ENCODE measurements around the gene SDF2. TPM values are rescaled to one million over a fixed set of nuclear protein-coding genes. Genes with fewer than 3 reads are reported as not detected.

Gene SDF2
- total RNA-seq, 1 donor from 2014 or later: 34.0 TPM

DNA sequence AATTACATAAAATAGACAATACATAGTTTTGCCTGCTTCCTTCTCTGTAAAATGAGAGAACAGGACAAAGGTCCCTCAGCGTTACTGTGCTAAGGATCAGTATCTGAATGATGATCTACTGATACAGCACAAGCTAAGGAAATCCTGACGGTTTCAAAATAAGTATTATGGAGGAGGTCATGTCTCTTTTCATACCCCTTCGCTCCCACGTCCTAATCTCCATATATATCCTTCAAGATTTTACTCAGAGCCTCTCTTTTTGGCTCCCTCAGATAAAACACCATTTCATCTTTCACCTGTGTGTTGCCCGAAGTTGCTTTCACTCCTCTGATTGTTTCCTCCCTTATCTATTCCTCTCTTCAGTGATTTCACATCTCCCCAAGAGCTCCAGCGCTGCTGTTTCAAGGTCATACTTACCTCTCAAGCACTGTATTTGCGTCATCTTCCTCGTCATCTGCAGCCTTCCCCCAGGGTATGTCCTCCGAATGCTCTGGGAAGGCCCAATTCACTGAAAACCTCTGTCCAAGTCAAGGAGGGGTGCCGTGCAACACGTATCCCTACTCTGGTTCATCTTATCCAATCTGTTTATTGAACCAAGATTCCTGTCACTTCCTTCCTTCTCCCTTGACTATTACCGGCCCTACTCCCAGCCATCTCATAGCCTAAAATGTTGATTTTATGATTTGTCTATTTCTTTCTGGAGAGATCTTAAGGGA, 15.5 kb downstream of the SDF2 start:
- H3K9me3 ChIP-seq (replicated peaks): no peaks in the 10 kb centered on the region
- H3K4me1 ChIP-seq: peaks cover 68% of the 10 kb centered on the region
- peaks cover 48% of the 10 kb centered on the region for H3K36me3 ChIP-seq
- intact Hi-C loops (cut with micrococcal nuclease): no loop called here
- DNase-seq: no peak
- TF ChIP-seq, protein P1, sequence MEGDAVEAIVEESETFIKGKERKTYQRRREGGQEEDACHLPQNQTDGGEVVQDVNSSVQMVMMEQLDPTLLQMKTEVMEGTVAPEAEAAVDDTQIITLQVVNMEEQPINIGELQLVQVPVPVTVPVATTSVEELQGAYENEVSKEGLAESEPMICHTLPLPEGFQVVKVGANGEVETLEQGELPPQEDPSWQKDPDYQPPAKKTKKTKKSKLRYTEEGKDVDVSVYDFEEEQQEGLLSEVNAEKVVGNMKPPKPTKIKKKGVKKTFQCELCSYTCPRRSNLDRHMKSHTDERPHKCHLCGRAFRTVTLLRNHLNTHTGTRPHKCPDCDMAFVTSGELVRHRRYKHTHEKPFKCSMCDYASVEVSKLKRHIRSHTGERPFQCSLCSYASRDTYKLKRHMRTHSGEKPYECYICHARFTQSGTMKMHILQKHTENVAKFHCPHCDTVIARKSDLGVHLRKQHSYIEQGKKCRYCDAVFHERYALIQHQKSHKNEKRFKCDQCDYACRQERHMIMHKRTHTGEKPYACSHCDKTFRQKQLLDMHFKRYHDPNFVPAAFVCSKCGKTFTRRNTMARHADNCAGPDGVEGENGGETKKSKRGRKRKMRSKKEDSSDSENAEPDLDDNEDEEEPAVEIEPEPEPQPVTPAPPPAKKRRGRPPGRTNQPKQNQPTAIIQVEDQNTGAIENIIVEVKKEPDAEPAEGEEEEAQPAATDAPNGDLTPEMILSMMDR (IDR thresholded peaks at IDR 0.05; ENCODE audit: borderline replicate concordance): no peak
- H3K27me3 ChIP-seq (ENCODE audit: low read depth): no peaks in the 10 kb centered on the region
- peak overlapping the region; percentile 87 for H3K4me3 ChIP-seq
- H3K27ac ChIP-seq (replicated peaks): peak overlapping the region; percentile 97

DNA sequence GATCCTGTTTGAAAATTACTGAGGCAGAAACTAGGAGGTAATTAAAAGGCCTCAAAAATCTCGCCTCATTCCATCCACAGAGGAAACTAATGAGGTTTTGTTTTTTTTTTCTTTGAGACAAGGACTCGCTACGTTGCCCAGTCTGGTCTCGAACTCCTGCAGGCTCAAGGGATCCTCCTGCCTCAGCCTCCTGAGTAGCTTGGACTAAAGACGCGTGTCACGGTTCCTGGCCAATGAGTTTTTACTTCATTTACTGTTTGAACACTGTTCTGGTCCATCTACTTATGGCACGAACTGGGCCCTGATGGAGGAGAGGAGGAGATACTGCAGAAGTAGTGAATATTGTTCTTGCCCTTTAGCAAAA, 16.1 kb downstream of the SDF2 start:
- TF ChIP-seq, protein P1 (IDR thresholded peaks at IDR 0.05; ENCODE audit: borderline replicate concordance): no peak
- Histone ChIP-seq H3K9me3 (replicated peaks) (no peaks in the 10 kb centered on the region), H3K4me3 (peak overlapping the region; percentile 87), H3K27me3 (ENCODE audit: low read depth) (no peaks in the 10 kb centered on the region), H3K36me3 (peaks cover 48% of the 10 kb centered on the region), H3K27ac (replicated peaks) (peak overlapping the region; percentile 97), H3K4me1 (peaks cover 68% of the 10 kb centered on the region)
- DNase-seq: no peak
- intact Hi-C loops (cut with micrococcal nuclease): no loop called here

DNA sequence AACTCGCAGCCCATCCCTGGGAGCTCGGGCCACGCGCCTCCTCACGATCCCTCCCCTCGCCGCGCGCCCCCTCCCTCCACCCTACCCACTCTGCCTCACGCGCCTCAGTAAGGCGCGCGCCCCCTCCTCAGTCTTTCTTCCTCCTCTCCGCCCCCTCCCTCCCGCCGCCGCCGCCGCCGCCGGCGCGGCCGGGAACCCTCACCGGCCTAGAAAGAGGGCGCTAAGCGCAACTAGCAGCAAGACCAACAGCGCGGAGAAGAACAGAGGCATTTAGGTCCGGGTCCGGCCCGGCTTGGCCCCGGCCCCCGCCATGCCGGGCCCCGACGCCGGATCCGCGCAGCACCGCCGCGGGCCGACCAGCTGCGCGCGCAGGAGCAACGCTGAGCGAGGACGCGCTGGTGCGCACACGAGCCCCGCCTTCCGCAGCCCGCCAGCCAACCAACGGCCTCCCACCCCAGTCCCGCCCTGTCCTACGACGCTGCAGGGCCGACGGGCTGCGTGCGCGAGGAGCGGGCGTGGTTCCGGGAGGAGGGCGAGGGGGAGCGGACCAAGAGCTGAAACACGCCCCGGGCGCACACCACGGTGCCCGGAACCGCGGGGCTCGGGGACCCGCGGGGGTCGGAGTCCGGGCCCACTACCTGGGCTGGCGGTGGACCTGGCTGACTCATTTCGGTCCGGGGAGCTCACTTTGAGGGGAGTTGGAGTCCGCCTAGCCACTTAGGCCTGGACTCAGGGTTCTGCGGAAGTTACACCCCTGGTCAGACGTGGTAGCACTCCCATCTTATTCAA, 16.7 kb downstream of the SDF2 start, which contains the start of gene BLTP2:
Gene BLTP2, minus strand, starts transcription at position 372 of the 789 bp plus-strand sequence. Its CDS starts 102 bp downstream, at position 270.
- H3K4me3 ChIP-seq: peak within 1 kb of the TSS; percentile 87
- no peaks in the 10 kb centered on the region for H3K27me3 ChIP-seq (ENCODE audit: low read depth)
- peak within 1 kb of the TSS; percentile 97 for H3K27ac ChIP-seq (replicated peaks)
- intact Hi-C loops (cut with micrococcal nuclease): no loop called here
- TF ChIP-seq, protein P1 (IDR thresholded peaks at IDR 0.05; ENCODE audit: borderline replicate concordance): no peak
- peaks cover 68% of the 10 kb centered on the region for H3K4me1 ChIP-seq
- DNase-seq: peak; percentile 97
- no peaks in the 10 kb centered on the region for H3K9me3 ChIP-seq (replicated peaks)
- peaks cover 49% of the 10 kb centered on the region for H3K36me3 ChIP-seq

DNA sequence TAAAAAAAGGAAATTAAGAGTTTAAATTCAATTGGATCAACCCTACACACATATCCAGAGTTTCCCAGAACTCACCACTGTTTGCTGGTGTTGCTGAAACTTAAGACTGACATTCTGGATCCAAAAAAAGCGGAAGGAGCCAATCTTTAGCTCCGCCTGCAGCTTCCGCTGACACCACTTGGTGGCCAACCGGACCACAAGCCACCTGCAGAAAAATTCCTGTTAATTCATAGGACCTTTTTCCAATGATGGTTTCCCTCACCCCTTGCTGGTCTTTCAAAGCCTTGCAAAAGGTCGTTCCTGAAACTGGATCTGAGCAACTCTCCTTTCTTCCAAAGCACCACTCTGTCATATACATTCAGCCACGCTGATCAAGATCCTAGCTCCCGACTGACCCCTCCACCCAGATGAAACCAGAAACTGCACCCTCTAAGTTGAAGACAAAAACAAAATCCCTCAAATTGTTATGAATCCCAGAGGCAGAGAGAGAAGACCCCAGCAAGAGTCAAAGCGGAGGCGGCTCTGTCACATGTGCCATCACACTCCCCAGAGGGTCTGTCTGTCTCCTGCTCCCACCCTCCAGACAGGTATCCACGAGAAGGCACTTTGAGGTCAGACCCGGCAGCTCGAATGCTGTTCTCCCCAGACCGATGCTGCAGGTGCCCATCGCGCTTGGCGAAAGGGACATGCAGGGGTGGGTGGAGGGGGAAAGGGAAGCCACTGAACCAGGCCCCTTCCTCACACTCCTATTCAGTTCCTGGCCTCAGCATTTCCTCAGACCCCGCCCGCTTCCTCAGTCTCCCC, 17.5 kb downstream of the SDF2 start:
- Histone ChIP-seq H3K4me1 (peaks cover 68% of the 10 kb centered on the region), H3K4me3 (peak overlapping the region; percentile 87), H3K27me3 (ENCODE audit: low read depth) (no peaks in the 10 kb centered on the region), H3K27ac (replicated peaks) (peak overlapping the region; percentile 97), H3K36me3 (peaks cover 54% of the 10 kb centered on the region), H3K9me3 (replicated peaks) (no peaks in the 10 kb centered on the region)
- intact Hi-C loops (cut with micrococcal nuclease): no loop called here
- TF ChIP-seq, protein P1 (IDR thresholded peaks at IDR 0.05; ENCODE audit: borderline replicate concordance): peak; percentile 57
- DNase-seq: no peak

DNA sequence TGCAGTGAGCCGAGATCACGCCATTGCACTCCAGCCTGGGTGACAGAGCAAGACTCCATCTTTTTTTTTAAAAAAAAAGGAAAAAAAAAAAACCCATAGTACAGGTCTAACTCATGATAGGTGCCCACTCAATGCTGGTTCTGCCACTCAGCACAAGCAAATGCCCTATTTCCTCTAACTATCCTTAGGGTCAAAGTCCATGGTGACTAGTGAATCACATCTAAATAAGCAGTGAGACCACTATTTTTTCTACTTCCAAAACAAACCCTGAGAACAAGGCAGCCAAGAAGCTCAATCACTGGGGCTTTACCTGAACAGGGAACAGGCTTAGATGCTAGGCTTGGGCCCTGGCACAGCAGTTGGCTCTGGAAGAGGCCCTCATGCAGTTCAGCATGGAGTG, 20.1 kb downstream of the SDF2 start:
- no peak for DNase-seq
- Histone ChIP-seq H3K4me1 (peaks cover 42% of the 10 kb centered on the region), H3K4me3 (no peak overlapping the region), H3K27me3 (ENCODE audit: low read depth) (no peaks in the 10 kb centered on the region), H3K36me3 (peaks cover 66% of the 10 kb centered on the region), H3K27ac (replicated peaks) (no peak overlapping the region), H3K9me3 (replicated peaks) (no peaks in the 10 kb centered on the region)
- intact Hi-C loops (cut with micrococcal nuclease): no loop called here
- TF ChIP-seq, protein P1 (IDR thresholded peaks at IDR 0.05; ENCODE audit: borderline replicate concordance): no peak
